ENCODE data around the gene MKX. TPM values are rescaled to one million over a fixed set of nuclear protein-coding genes. Genes with fewer than 3 reads are reported as not detected.

MKX gene
- total RNA-seq, 1 experiment from 2014 or later = 27.5 TPM

GRCh38 chr10:27685681-27686080 lies 59.9 kb downstream of the MKX start:
- no peaks in the 10 kb centered on the region for H3K9me2 ChIP-seq (ENCODE audit: insufficient read depth)
- no peak overlapping the region for H3K4me2 ChIP-seq (ENCODE audit: low read length)
- ChIA-PET POLR2A (no interaction called here), CTCF (no interaction called here), RAD21 (ENCODE audit: low non-redundant PET in 1 of 2, low total read pairs in 2 of 2, uncharacterized antibody in 2 of 2, unreplicated experiment in 2 of 2) (no interaction called here)
- no peak overlapping the region for H3K27ac ChIP-seq (ENCODE audit: low read depth, low read length)
- H3K4me1 ChIP-seq (ENCODE audit: control insufficient read depth in 1 of 2, insufficient read depth in 2 of 2, low read length in 2 of 2) = no peaks in the 10 kb centered on the region
- no peak overlapping the region for H3K4me3 ChIP-seq (replicated peaks in 1 of 2; ENCODE audit: low read depth in 1 of 2, low read length in 2 of 2)
- intact Hi-C loops (cut with micrococcal nuclease) = no loop called here
- H3K79me2 ChIP-seq (ENCODE audit: insufficient read depth, low read length) = no peaks in the 10 kb centered on the region; the same call in 1 of the 2 replicates
- H3K9ac ChIP-seq (ENCODE audit: low read length) = no peak overlapping the region
- H3K9me3 ChIP-seq (ENCODE audit: control insufficient read depth in 1 of 2, insufficient read depth in 1 of 2, low read depth in 1 of 2, low read length in 2 of 2) = no peaks in the 10 kb centered on the region
- H2AFZ ChIP-seq (ENCODE audit: low read depth, low read length, poor library complexity, severe bottlenecking) = no peak overlapping the region
- no peaks in the 10 kb centered on the region for H4K20me1 ChIP-seq (ENCODE audit: insufficient read depth)
- BruUV-seq (replicated peaks) = no TSS peak
- H3K36me3 ChIP-seq (ENCODE audit: control insufficient read depth in 1 of 2, insufficient read depth in 2 of 2, low read length in 2 of 2) = no peaks in the 10 kb centered on the region
- DNase-seq (ENCODE audit: low read depth, low spot score) = no peak
- TF ChIP-seq ELF1 (IDR thresholded peaks at IDR 0.05; ENCODE audit: borderline replicate concordance, low read depth) = no peak
- no peak for TF ChIP-seq SIN3A (IDR thresholded peaks at IDR 0.05; ENCODE audit: low read depth)
- no peak for TF ChIP-seq MAX (IDR thresholded peaks at IDR 0.05)
- TF ChIP-seq ATF3 (IDR thresholded peaks at IDR 0.05) = no peak
- TF ChIP-seq SRF (IDR thresholded peaks at IDR 0.05; ENCODE audit: low read depth) = no peak
- TF ChIP-seq FOSL1 (IDR thresholded peaks at IDR 0.05; ENCODE audit: low read depth) = no peak
- no peak for TF ChIP-seq ZFX (IDR thresholded peaks at IDR 0.05)
- TF ChIP-seq TCF7L2 (IDR thresholded peaks at IDR 0.05; ENCODE audit: borderline replicate concordance, extremely low read depth, insufficient read depth, insufficient read length) = no peak
- TF ChIP-seq SP1 (IDR thresholded peaks at IDR 0.05; ENCODE audit: low read depth) = no peak
- no peak for TF ChIP-seq EZH2 (IDR thresholded peaks at IDR 0.05)
- TF ChIP-seq CEBPB (IDR thresholded peaks at IDR 0.05; ENCODE audit: low read depth) = no peak
- no peak for TF ChIP-seq RAD21 (IDR thresholded peaks at IDR 0.05; ENCODE audit: low read depth)
- H3K27me3 ChIP-seq (ENCODE audit: insufficient read depth, low read length) = no peaks in the 10 kb centered on the region
- ATAC-seq = no peak

GRCh38 chr10:27683226-27683625 lies 62.4 kb downstream of the MKX start:
- ChIA-PET CTCF (no interaction called here), POLR2A (no interaction called here), RAD21 (ENCODE audit: low non-redundant PET in 1 of 2, low total read pairs in 2 of 2, uncharacterized antibody in 2 of 2, unreplicated experiment in 2 of 2) (no interaction called here)
- intact Hi-C loops (cut with micrococcal nuclease) = no loop called here
- Histone ChIP-seq H2AFZ (ENCODE audit: low read depth, low read length, poor library complexity, severe bottlenecking) (no peak overlapping the region), H3K79me2 (ENCODE audit: insufficient read depth, low read length) (no peaks in the 10 kb centered on the region; the same call in 1 of the 2 replicates), H3K27me3 (ENCODE audit: insufficient read depth, low read length) (no peaks in the 10 kb centered on the region), H3K9me2 (ENCODE audit: insufficient read depth) (no peaks in the 10 kb centered on the region), H4K20me1 (ENCODE audit: insufficient read depth) (no peaks in the 10 kb centered on the region), H3K9me3 (ENCODE audit: control insufficient read depth in 1 of 2, insufficient read depth in 1 of 2, low read depth in 1 of 2, low read length in 2 of 2) (no peaks in the 10 kb centered on the region), H3K27ac (ENCODE audit: low read depth, low read length) (no peak overlapping the region), H3K36me3 (ENCODE audit: control insufficient read depth in 1 of 2, insufficient read depth in 2 of 2, low read length in 2 of 2) (no peaks in the 10 kb centered on the region), H3K4me1 (ENCODE audit: control insufficient read depth in 1 of 2, insufficient read depth in 2 of 2, low read length in 2 of 2) (no peaks in the 10 kb centered on the region), H3K4me2 (ENCODE audit: low read length) (no peak overlapping the region), H3K4me3 (replicated peaks in 1 of 2; ENCODE audit: low read depth in 1 of 2, low read length in 2 of 2) (no peak overlapping the region), H3K9ac (ENCODE audit: low read length) (no peak overlapping the region)
- no TSS peak for BruUV-seq (replicated peaks)
- ATAC-seq (no peak), DNase-seq (ENCODE audit: low read depth, low spot score) (no peak)
- TF ChIP-seq SIN3A (IDR thresholded peaks at IDR 0.05; ENCODE audit: low read depth) (no peak), ELF1 (IDR thresholded peaks at IDR 0.05; ENCODE audit: borderline replicate concordance, low read depth) (no peak), YY1 (IDR thresholded peaks at IDR 0.05; ENCODE audit: extremely low read depth, insufficient replicate concordance, low read depth, low read length) (no peak), SRF (IDR thresholded peaks at IDR 0.05; ENCODE audit: low read depth) (no peak), POLR2A (IDR thresholded peaks at IDR 0.05; ENCODE audit: borderline replicate concordance, extremely low read depth, insufficient read depth, insufficient read length) (no peak), CEBPB (IDR thresholded peaks at IDR 0.05; ENCODE audit: low read depth) (no peak), POLR2AphosphoS5 (IDR thresholded peaks at IDR 0.05; ENCODE audit: low read depth, low read length) (no peak), ZBTB33 (IDR thresholded peaks at IDR 0.05; ENCODE audit: extremely low read depth, insufficient replicate concordance, low read length) (no peak), SP1 (IDR thresholded peaks at IDR 0.05; ENCODE audit: low read depth) (no peak)
